ENCODE data around the gene ERP29. TPM values are rescaled to one million over a fixed set of nuclear protein-coding genes. Genes with fewer than 3 reads are reported as not detected.
"Not testable (repeated sequence)": the region's sequence is repeated elsewhere in the genome, so short reads cannot be mapped to it uniquely, and the experiment has no call there.

Gene ERP29
- polyA plus RNA-seq, 1 donor, result 66.4 TPM

DNA sequence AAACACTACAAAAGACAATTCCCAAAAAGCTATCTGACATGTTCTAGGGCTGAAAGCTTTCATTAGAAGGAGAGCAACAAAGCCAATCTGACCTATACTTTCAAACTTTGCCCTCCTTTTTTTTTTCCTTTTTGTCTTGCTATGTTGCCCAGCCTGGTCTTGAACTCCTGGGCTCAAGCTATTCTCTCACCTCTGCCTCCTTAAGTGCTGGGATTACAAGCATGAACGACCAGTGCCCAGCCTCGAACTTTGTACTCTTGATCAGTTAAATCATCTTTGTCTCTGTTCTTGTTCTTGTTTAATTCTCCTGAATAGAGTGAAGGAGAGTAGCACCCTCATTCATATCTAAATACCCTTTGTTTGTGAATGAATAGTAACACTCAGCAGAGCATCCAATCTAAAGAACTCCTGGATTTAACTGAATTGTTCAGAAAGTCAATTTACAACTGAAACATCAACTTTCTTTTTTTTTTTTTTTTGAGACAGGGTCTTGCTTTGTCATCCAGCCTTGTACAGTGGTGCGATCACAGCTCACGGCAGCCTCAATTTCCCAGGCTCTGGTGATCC, 22.1 kb downstream of the ERP29 start:
- DNase-seq (ENCODE audit: low read depth), result no peak

DNA sequence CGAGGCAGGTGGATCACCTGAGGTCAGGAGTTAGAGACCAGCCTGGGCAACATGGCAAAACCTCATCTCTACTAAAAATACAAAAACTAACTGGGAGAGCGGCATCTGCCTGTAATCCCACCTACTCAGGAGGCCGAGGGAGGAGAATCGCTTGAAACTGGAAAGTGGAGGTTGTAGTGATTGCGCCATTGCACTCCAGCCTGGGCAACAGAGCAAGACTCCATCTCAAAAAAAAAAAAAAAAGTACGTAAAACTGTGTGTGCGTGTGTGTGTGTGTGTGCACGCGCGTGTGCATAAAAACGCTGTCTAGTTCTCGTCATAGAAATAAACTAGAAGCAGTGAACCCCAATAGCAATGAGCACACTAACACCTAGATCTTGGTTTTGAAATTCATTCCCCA, 23.4 kb downstream of the ERP29 start:
- DNase-seq (ENCODE audit: low read depth), result not testable (repeated sequence)

DNA sequence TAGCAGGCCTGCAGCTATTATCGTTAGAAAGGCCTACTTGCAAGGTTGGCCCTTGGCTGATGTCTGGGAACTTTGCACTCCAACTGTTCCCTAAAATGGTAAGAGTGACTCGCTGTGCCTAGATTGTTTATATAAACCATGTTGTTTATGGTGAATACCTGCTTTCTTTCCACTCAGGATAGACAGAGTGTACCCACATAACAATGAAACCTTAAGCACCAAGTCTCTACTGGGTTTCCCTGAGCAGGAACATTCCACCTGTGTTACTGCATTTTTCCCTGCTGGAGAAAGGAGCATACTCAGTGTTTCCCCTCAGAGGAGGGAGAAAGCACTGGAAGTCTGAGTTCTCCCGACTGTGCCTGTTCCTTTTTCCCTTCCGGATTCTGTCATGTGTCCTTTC, 32.8 kb downstream of the ERP29 start:
- no peak for DNase-seq (ENCODE audit: low read depth)

DNA sequence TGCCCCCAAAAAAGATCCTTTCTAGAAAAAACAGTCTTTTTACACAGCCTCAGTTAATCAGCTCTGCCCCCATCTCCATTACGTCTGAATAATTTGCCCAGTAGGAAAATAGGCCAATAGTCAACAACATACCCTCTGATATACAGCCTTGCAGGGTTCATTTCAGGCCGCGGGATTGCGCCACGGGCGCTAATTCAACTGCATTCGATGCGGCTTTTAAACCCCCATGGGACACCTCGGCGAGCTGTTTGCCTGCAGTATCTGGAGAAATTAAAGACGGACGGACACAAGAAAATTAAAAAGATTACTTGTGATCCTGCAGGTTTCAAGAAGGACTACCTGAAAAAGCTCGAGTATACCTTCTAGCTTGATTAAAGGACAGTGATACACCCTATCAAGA, 36.1 kb downstream of the ERP29 start:
- DNase-seq (ENCODE audit: low read depth), result no peak

DNA sequence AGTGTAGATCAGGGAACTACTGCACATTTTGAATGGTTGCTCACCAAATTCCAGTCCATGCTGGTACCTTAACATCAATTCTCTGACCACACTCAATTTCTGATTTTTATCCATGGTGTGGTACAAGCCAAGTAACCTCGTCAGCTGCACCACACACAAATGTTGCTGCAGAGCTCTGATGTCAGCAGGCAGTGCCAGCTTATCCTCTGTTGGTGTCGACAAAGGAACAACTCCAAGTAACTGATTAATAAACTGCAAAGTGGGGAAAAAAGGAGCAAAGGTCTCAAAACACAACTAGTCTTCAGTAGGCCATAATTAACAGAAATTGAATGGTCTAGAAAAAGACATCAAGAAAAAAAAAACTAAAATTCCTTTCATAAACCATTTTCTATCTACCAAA, 47.9 kb downstream of the ERP29 start:
- no peak for DNase-seq (ENCODE audit: low read depth)

DNA sequence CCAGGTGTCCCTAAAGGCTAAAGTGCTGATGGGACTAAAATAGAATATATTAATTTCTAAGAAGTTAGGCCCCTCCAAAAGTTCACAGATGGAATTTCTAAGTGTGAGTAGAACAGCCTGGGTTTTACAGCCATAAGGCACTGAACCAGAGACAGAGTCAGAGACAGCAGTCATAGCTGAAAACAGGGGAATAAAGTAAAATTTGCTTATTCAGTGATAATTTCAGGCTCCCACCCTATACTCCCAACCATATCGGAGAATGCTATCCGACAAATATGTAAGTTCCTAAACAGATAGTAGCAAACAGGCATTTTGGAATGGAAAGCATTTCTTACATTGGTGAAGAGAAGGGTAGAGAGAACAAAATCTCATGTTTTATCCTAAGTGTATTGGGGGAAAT, 50.0 kb downstream of the ERP29 start:
- DNase-seq (ENCODE audit: low read depth), result no peak

DNA sequence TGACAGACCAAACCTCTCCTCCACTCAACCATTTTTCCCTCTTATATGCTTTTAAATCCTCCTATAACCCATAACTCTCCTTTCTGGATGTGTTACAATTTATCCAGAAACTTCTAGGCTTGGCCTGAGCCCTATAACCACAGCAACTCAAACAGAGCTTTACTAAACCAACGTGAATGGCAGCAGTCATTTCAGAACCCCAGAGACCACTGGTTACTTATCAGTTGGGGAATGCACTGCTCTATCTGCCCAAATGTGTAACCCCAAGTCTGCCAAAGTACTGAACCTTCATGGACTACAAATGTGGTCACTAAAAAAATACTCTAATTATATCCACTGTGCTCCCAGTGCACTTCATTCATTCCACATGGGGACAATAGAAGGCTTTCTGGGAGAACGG, 53.3 kb downstream of the ERP29 start:
- DNase-seq (ENCODE audit: low read depth), result no peak

Other genes starting within 250 kb of the ERP29 start
- gene ALDH2, start 246.5 kb upstream of the ERP29 start, polyA plus RNA-seq (ENCODE audit: insufficient read length), result 25.8 TPM
- gene MAPKAPK5, start 171.2 kb upstream of the ERP29 start, polyA plus RNA-seq (ENCODE audit: insufficient read length), result 32.1 TPM
- gene TMEM116, start 261 bp upstream of the ERP29 start, polyA plus RNA-seq (ENCODE audit: insufficient read length), result 10.5 TPM
- gene NAA25, start 95.4 kb downstream of the ERP29 start, polyA plus RNA-seq (ENCODE audit: insufficient read length), result 24.7 TPM
- gene TRAFD1, start 112.1 kb downstream of the ERP29 start, polyA plus RNA-seq (ENCODE audit: insufficient read length), result 23.0 TPM

Measured in forelimb muscle (tissue), 1 donor.